ENCODE measurements around the gene NPTXR.

NPTXR gene

GRCh38 chr22:38832005-38832978 is 11.5 kb downstream of the NPTXR start:
- no peak for TF ChIP-seq CTCF (IDR thresholded peaks at IDR 0.05; ENCODE audit: control insufficient read depth, extremely low read depth, insufficient read depth)
- no peak for DNase-seq (ENCODE audit: low read depth)
- H3K4me3 ChIP-seq (ENCODE audit: low read depth, low read length) = no peak overlapping the region

GRCh38 chr22:38831166-38831945 is 12.5 kb downstream of the NPTXR start:
- TF ChIP-seq CTCF (IDR thresholded peaks at IDR 0.05; ENCODE audit: control insufficient read depth, extremely low read depth, insufficient read depth) = no peak
- no peak overlapping the region for H3K4me3 ChIP-seq (ENCODE audit: low read depth, low read length)
- no peak for DNase-seq (ENCODE audit: low read depth)

- DNase-seq (ENCODE audit: low read depth) = no peak
- TF ChIP-seq CTCF (IDR thresholded peaks at IDR 0.05; ENCODE audit: control insufficient read depth, extremely low read depth, insufficient read depth) = no peak
- no peak overlapping the region for H3K4me3 ChIP-seq (ENCODE audit: low read depth, low read length)
Observed at GRCh38 chr22:38830845-38831108, 13.1 kb downstream of the NPTXR start.

- DNase-seq (ENCODE audit: low read depth) = no peak
- TF ChIP-seq CTCF (IDR thresholded peaks at IDR 0.05; ENCODE audit: control insufficient read depth, extremely low read depth, insufficient read depth) = no peak
- H3K4me3 ChIP-seq (ENCODE audit: low read depth, low read length) = no peak overlapping the region
Observed at GRCh38 chr22:38830026-38830844, 13.6 kb downstream of the NPTXR start.

- DNase-seq (ENCODE audit: low read depth) = no peak
- H3K4me3 ChIP-seq (ENCODE audit: low read depth, low read length) = no peak overlapping the region
- TF ChIP-seq CTCF (IDR thresholded peaks at IDR 0.05; ENCODE audit: control insufficient read depth, extremely low read depth, insufficient read depth) = no peak
Observed at GRCh38 chr22:38829485-38829884, 14.3 kb downstream of the NPTXR start.

GRCh38 chr22:38828616-38829205 is 15.1 kb downstream of the NPTXR start:
- DNase-seq (ENCODE audit: low read depth) = no peak
- no peak for TF ChIP-seq CTCF (IDR thresholded peaks at IDR 0.05; ENCODE audit: control insufficient read depth, extremely low read depth, insufficient read depth)
- no peak overlapping the region for H3K4me3 ChIP-seq (ENCODE audit: low read depth, low read length)

Measured in LNCaP clone FGC (cell line).